BLaER1 (cell line): ENCODE data around the gene SHKBP1.

Experiments
- H3K27ac ChIP-seq: shearing (Covaris generic); formaldehyde crosslinking; 2 replicates; pipeline ENCODE4 v1.8.1; 2022
- H3K27me3 ChIP-seq: shearing (Covaris generic); formaldehyde crosslinking; 2 replicates; pipeline ENCODE4 v1.8.1; 2022
- H3K36me3 ChIP-seq: shearing (Covaris generic); formaldehyde crosslinking; 2 replicates; pipeline ENCODE4 v1.8.1; 2022
- H3K4me1 ChIP-seq: shearing (Covaris generic); formaldehyde crosslinking; 2 replicates; pipeline ENCODE4 v1.8.1; 2022
- H3K4me2 ChIP-seq: shearing (Covaris generic); formaldehyde crosslinking; 2 replicates; pipeline ENCODE4 v1.8.1; 2022
- H3K4me3 ChIP-seq: shearing (Covaris generic); formaldehyde crosslinking; 2 replicates; pipeline ENCODE4 v1.8.1; 2022
- H3K9ac ChIP-seq: shearing (Covaris generic); formaldehyde crosslinking; 2 replicates; pipeline ENCODE4 v1.8.1; 2022
- H3K9me3 ChIP-seq: shearing (Covaris generic); formaldehyde crosslinking; 2 replicates; pipeline ENCODE4 v1.8.1; 2022
- H4K20me1 ChIP-seq: shearing (Covaris generic); formaldehyde crosslinking; 2 replicates; pipeline ENCODE4 v1.8.1; 2022
- Cebpa-rat ChIP-seq: shearing (Covaris generic); IDR thresholded peaks from 2 replicates; pipeline ENCODE4 v1.8.1; 2022

The SHKBP1 gene

GRCh38 chr19:40614622-40615411 lies 38.1 kb downstream of the SHKBP1 start:
- Histone ChIP-seq H4K20me1 (peaks cover 11% of the 10 kb centered on the region; the same call in 1 of the 2 replicates), H3K4me1 (peaks cover 38% of the 10 kb centered on the region), H3K27me3 (no peaks in the 10 kb centered on the region), H3K9ac (peak overlapping the region; percentile 84), H3K9me3 (no peaks in the 10 kb centered on the region), H3K4me3 (peak overlapping the region; percentile 84), H3K27ac (peak overlapping the region; percentile 78), H3K4me2 (peak overlapping the region; percentile 98), H3K36me3 (peaks cover 43% of the 10 kb centered on the region)
- TF ChIP-seq Cebpa-rat: no peak

GRCh38 chr19:40616178-40616577 lies 39.5 kb downstream of the SHKBP1 start:
- H3K9ac ChIP-seq: no peak overlapping the region
- H3K4me2 ChIP-seq: no peak overlapping the region
- H3K4me1 ChIP-seq: peaks cover 26% of the 10 kb centered on the region
- H4K20me1 ChIP-seq: peaks cover 13% of the 10 kb centered on the region; the same call in 1 of the 2 replicates
- TF ChIP-seq Cebpa-rat: no peak
- H3K27me3 ChIP-seq: no peaks in the 10 kb centered on the region
- no peak overlapping the region for H3K27ac ChIP-seq
- no peaks in the 10 kb centered on the region for H3K9me3 ChIP-seq
- peaks cover 57% of the 10 kb centered on the region for H3K36me3 ChIP-seq
- H3K4me3 ChIP-seq: no peak overlapping the region

DNA sequence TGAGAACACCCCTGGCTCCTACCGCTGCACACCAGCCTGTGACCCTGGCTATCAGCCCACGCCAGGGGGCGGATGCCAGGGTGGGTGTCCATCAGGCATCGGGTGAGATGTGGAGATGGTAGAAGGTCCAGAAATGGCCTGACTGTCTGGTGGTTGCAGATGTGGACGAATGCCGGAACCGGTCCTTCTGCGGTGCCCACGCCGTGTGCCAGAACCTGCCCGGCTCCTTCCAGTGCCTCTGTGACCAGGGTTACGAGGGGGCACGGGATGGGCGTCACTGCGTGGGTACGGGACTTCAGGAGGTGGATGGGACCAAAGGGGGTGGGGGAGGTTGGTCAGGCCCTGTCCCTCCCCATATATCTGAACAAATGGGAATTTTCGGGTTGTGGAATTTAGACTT lies 40.3 kb downstream of the SHKBP1 start:
- no peak overlapping the region for H3K27ac ChIP-seq
- H3K4me1 ChIP-seq: peaks cover 19% of the 10 kb centered on the region
- no peaks in the 10 kb centered on the region for H3K27me3 ChIP-seq
- H3K36me3 ChIP-seq: peaks cover 64% of the 10 kb centered on the region
- no peak overlapping the region for H3K9ac ChIP-seq
- no peak overlapping the region for H3K4me2 ChIP-seq
- H4K20me1 ChIP-seq: peaks cover 18% of the 10 kb centered on the region; the same call in 1 of the 2 replicates
- TF ChIP-seq Cebpa-rat: no peak
- H3K9me3 ChIP-seq: no peaks in the 10 kb centered on the region
- no peak overlapping the region for H3K4me3 ChIP-seq

DNA sequence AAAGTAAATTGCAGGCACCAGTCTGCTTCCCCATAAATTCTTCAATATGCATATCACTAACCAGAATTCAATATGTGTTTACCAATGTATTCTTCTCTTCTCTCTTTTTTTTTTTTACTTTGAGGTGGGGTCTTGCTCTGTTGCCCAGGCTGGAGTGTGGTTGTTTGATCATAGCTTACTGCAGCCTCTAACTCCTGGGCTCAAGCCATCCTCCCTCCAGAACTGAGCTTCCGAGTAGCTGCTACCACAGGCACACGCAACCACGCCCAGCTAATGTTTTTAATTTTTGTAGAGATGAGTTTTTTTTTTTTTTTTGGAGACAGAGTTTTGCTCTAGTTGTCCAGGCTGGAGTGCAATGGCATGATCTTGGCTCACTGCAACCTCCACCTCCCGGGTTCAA lies 41.3 kb downstream of the SHKBP1 start:
- Histone ChIP-seq H3K4me2 (no peak overlapping the region), H3K27me3 (no peaks in the 10 kb centered on the region), H3K4me3 (no peak overlapping the region), H3K9ac (no peak overlapping the region), H3K9me3 (no peaks in the 10 kb centered on the region), H3K27ac (no peak overlapping the region), H4K20me1 (peaks cover 26% of the 10 kb centered on the region; the same call in 1 of the 2 replicates), H3K4me1 (peaks cover 14% of the 10 kb centered on the region), H3K36me3 (peaks cover 74% of the 10 kb centered on the region)
- TF ChIP-seq Cebpa-rat: no peak

DNA sequence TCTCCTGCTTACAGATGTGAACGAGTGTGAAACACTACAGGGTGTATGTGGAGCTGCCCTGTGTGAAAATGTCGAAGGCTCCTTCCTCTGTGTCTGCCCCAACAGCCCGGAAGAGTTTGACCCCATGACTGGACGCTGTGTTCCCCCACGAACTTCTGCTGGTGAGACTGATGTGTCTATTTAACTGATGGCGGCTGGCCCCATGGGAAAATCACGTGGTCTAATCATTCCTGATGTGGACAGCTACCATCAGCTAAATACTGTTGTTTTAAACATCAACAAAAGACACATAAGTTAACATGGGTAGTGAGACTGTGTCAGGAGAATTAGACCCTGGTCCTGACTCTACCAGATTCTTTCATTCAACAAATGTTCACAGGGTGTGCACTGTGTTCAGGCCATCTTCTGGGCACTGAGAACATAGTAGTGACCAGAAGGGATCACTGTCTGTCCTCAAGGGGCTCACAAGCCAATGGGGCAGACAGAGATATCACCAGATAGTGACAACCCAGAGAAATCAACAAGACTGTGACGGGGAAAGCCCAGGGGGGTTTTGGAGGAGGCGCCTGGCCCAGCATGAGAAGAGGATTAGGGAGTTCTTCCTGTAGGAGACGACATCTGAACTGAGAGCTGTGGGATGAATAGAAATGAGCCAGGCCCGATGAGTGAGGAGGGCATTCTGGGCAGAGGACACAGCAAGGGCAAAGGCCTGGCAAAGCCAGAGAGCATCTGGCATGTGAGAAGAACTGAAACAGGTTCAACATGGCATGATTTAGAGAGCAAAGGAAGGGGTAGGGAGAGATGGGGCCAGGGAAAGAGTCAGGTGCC lies 42.9 kb downstream of the SHKBP1 start:
- H3K36me3 ChIP-seq: peaks cover 90% of the 10 kb centered on the region
- no peak overlapping the region for H3K9ac ChIP-seq
- H3K4me2 ChIP-seq: no peak overlapping the region
- no peaks in the 10 kb centered on the region for H3K27me3 ChIP-seq
- H4K20me1 ChIP-seq: peaks cover 27% of the 10 kb centered on the region; the same call in 1 of the 2 replicates
- no peaks in the 10 kb centered on the region for H3K9me3 ChIP-seq
- no peak for TF ChIP-seq Cebpa-rat
- H3K4me3 ChIP-seq: no peak overlapping the region
- no peak overlapping the region for H3K27ac ChIP-seq
- H3K4me1 ChIP-seq: peaks cover 9% of the 10 kb centered on the region; the same call in 1 of the 2 replicates

DNA sequence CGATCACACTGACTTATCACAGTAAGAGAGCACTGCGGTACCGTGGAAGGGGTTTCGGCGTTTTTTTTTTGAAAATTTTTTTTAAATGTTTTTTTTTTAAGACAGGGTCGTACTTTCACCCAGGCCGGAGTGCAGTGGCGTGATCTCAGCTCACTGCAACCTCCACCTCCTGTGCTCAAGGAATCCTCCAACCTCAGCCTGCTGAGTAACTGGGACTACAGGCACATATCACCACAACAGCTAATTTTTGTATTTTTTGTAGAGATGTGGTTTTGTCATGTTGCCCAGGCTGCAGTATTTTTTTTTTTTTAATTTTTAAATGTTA lies 43.5 kb downstream of the SHKBP1 start:
- Histone ChIP-seq H3K4me1 (peaks cover 9% of the 10 kb centered on the region; the same call in 1 of the 2 replicates), H3K4me3 (no peak overlapping the region), H3K9me3 (no peaks in the 10 kb centered on the region), H3K36me3 (peaks cover 95% of the 10 kb centered on the region), H3K4me2 (no peak overlapping the region), H3K9ac (no peak overlapping the region), H3K27ac (no peak overlapping the region), H4K20me1 (peaks cover 27% of the 10 kb centered on the region; the same call in 1 of the 2 replicates), H3K27me3 (no peaks in the 10 kb centered on the region)
- TF ChIP-seq Cebpa-rat: no peak

GRCh38 chr19:40621283-40621682 lies 44.6 kb downstream of the SHKBP1 start:
- Histone ChIP-seq H3K27me3 (no peaks in the 10 kb centered on the region), H4K20me1 (peaks cover 16% of the 10 kb centered on the region; the same call in 1 of the 2 replicates), H3K4me3 (no peak overlapping the region), H3K9me3 (no peaks in the 10 kb centered on the region), H3K9ac (no peak overlapping the region), H3K36me3 (peaks cover 97% of the 10 kb centered on the region), H3K4me2 (no peak overlapping the region), H3K4me1 (no peaks in the 10 kb centered on the region), H3K27ac (no peak overlapping the region)
- no peak for TF ChIP-seq Cebpa-rat

- Histone ChIP-seq H3K9me3 (no peaks in the 10 kb centered on the region), H3K27me3 (no peaks in the 10 kb centered on the region), H3K36me3 (peaks cover 97% of the 10 kb centered on the region), H3K4me1 (no peaks in the 10 kb centered on the region), H3K27ac (no peak overlapping the region), H3K4me2 (no peak overlapping the region), H3K4me3 (no peak overlapping the region), H4K20me1 (peaks cover 15% of the 10 kb centered on the region; the same call in 1 of the 2 replicates), H3K9ac (no peak overlapping the region)
- TF ChIP-seq Cebpa-rat: no peak
Observed at GRCh38 chr19:40621966-40622772, 45.5 kb downstream of the SHKBP1 start.

GRCh38 chr19:40622773-40623075 lies 46.1 kb downstream of the SHKBP1 start:
- Histone ChIP-seq H3K4me1 (no peaks in the 10 kb centered on the region), H3K9me3 (no peaks in the 10 kb centered on the region), H3K36me3 (peaks cover 99% of the 10 kb centered on the region), H3K9ac (no peak overlapping the region), H3K4me2 (no peak overlapping the region), H3K27me3 (no peaks in the 10 kb centered on the region), H3K4me3 (no peak overlapping the region), H3K27ac (no peak overlapping the region), H4K20me1 (0 out of 2 replicates have a peak, but pooled peaks cover 15% of the 10 kb centered on the region)
- no peak for TF ChIP-seq Cebpa-rat
